ENCODE results near the gene CRIM1. TPM values are rescaled to one million over a fixed set of nuclear protein-coding genes. Genes with fewer than 3 reads are reported as not detected.

Gene CRIM1
- polyA plus RNA-seq, 2 of the 4 experiments (the other 2 are of a cell fraction), result 127 to 208 TPM

DNA sequence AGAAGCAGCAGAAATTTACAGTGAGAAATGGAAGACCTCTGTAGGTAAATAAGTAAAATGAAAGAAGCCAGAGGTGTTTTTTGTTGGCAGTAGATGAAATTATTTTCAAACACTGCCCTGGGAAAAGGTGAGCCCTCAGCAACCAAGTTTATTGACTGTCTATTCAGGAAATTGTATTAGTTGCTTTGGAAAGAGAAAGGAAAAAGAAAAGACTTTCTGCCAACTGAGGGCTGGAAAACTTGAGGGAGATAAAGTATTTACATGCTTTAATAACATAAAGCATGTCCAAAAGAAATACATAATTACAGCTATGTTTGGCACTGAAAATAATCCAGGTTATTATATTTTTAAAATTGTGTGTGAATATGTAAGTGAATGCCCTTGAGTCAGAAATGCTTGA, 14.7 kb downstream of the CRIM1 start:
- no peak for TF ChIP-seq TFCP2L1 (CRISPR knock-in tag; IDR thresholded peaks at IDR 0.05)
- no peak for TF ChIP-seq MYC (IDR thresholded peaks at IDR 0.05; ENCODE audit: borderline replicate concordance, low read length)
- TF ChIP-seq, protein P1, sequence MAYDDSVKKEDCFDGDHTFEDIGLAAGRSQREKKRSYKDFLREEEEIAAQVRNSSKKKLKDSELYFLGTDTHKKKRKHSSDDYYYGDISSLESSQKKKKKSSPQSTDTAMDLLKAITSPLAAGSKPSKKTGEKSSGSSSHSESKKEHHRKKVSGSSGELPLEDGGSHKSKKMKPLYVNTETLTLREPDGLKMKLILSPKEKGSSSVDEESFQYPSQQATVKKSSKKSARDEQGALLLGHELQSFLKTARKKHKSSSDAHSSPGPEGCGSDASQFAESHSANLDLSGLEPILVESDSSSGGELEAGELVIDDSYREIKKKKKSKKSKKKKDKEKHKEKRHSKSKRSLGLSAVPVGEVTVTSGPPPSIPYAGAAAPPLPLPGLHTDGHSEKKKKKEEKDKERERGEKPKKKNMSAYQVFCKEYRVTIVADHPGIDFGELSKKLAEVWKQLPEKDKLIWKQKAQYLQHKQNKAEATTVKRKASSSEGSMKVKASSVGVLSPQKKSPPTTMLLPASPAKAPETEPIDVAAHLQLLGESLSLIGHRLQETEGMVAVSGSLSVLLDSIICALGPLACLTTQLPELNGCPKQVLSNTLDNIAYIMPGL (CRISPR knock-in tag; IDR thresholded peaks at IDR 0.05; ENCODE audit: borderline replicate concordance), result no peak
- TF ChIP-seq SMC3 (IDR thresholded peaks at IDR 0.05), result no peak
- TF ChIP-seq RAD21 (conservative IDR thresholded peaks at IDR 0.05 in 1 of 2, IDR thresholded peaks at IDR 0.05 in 1 of 2), result no peak
- TF ChIP-seq, protein P2, sequence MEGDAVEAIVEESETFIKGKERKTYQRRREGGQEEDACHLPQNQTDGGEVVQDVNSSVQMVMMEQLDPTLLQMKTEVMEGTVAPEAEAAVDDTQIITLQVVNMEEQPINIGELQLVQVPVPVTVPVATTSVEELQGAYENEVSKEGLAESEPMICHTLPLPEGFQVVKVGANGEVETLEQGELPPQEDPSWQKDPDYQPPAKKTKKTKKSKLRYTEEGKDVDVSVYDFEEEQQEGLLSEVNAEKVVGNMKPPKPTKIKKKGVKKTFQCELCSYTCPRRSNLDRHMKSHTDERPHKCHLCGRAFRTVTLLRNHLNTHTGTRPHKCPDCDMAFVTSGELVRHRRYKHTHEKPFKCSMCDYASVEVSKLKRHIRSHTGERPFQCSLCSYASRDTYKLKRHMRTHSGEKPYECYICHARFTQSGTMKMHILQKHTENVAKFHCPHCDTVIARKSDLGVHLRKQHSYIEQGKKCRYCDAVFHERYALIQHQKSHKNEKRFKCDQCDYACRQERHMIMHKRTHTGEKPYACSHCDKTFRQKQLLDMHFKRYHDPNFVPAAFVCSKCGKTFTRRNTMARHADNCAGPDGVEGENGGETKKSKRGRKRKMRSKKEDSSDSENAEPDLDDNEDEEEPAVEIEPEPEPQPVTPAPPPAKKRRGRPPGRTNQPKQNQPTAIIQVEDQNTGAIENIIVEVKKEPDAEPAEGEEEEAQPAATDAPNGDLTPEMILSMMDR (IDR thresholded peaks at IDR 0.05), result no peak
- TF ChIP-seq CBX2 (IDR thresholded peaks at IDR 0.05; ENCODE audit: borderline replicate concordance, low read depth), result no peak
- TF ChIP-seq CHD4 (IDR thresholded peaks at IDR 0.05; ENCODE audit: borderline replicate concordance), result no peak
- TF ChIP-seq, protein P3, sequence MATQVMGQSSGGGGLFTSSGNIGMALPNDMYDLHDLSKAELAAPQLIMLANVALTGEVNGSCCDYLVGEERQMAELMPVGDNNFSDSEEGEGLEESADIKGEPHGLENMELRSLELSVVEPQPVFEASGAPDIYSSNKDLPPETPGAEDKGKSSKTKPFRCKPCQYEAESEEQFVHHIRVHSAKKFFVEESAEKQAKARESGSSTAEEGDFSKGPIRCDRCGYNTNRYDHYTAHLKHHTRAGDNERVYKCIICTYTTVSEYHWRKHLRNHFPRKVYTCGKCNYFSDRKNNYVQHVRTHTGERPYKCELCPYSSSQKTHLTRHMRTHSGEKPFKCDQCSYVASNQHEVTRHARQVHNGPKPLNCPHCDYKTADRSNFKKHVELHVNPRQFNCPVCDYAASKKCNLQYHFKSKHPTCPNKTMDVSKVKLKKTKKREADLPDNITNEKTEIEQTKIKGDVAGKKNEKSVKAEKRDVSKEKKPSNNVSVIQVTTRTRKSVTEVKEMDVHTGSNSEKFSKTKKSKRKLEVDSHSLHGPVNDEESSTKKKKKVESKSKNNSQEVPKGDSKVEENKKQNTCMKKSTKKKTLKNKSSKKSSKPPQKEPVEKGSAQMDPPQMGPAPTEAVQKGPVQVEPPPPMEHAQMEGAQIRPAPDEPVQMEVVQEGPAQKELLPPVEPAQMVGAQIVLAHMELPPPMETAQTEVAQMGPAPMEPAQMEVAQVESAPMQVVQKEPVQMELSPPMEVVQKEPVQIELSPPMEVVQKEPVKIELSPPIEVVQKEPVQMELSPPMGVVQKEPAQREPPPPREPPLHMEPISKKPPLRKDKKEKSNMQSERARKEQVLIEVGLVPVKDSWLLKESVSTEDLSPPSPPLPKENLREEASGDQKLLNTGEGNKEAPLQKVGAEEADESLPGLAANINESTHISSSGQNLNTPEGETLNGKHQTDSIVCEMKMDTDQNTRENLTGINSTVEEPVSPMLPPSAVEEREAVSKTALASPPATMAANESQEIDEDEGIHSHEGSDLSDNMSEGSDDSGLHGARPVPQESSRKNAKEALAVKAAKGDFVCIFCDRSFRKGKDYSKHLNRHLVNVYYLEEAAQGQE (IDR thresholded peaks at IDR 0.05), result no peak
- no peak for TF ChIP-seq MAFK (IDR thresholded peaks at IDR 0.05; ENCODE audit: partially characterized antibody)
- no peak for TF ChIP-seq HEYL (CRISPR knock-in tag; IDR thresholded peaks at IDR 0.05)
- no peak for TF ChIP-seq ZNF302 (CRISPR knock-in tag; IDR thresholded peaks at IDR 0.05)
- TF ChIP-seq, protein P4, sequence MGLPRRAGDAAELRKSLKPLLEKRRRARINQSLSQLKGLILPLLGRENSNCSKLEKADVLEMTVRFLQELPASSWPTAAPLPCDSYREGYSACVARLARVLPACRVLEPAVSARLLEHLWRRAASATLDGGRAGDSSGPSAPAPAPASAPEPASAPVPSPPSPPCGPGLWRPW (IDR thresholded peaks at IDR 0.05), result no peak
- no peak for TF ChIP-seq JUNB (IDR thresholded peaks at IDR 0.05)
- no peak for TF ChIP-seq ZC3H11A (IDR thresholded peaks at IDR 0.05)
- no peak for TF ChIP-seq CEBPB (IDR thresholded peaks at IDR 0.05)
- TF ChIP-seq RARB (CRISPR knock-in tag; IDR thresholded peaks at IDR 0.05), result no peak
- ChIA-PET POLR2A (interaction anchor here (0.6 to 3.0 kb wide), 3 partner anchors 14 to 779 kb away, joined by 4 to 9 read pairs (median 5); partner anchors contain the start of gene CRIM1), CTCF (interaction anchor here (0.8 to 9.7 kb wide), 13 partner anchors 11 to 295 kb away, joined by 3 to 75 read pairs (median 6); partner anchors contain the start of gene CRIM1)
- ATAC-seq (no peak), FAIRE-seq (no peak), DNase-seq (ENCODE audit: low read depth in 1 of 2, low spot score in 1 of 2) (no peak)
- Histone ChIP-seq H3K4me1 (peaks cover 100% of the 10 kb centered on the region), H3K4me3 (no peak overlapping the region; the same call in 2 of the 3 replicates), H3K4me2 (peak overlapping the region; percentile 90), H3K27ac (peak overlapping the region; percentile 75 to 88), H3K9me3 (no peaks in the 10 kb centered on the region)
